Measurements from ENCODE around the gene CASP8AP2. TPM values are rescaled to one million over a fixed set of nuclear protein-coding genes. Genes with fewer than 3 reads are reported as not detected.

Gene CASP8AP2
- total RNA-seq, 4 donors from 2014 or later = 6.0 to 17.2 (median 11.3) TPM

- Histone ChIP-seq H3K27me3 (no peaks in the 10 kb centered on the region), H3K4me1 (no peaks in the 10 kb centered on the region), H3K4me3 (no peak overlapping the region), H3K27ac (no peak overlapping the region), H3K36me3 (peaks cover 0 to 94% (median 16%) of the 10 kb centered on the region in 3 donors), H3K9me3 (no peaks in the 10 kb centered on the region)
- no peak for TF ChIP-seq CTCF (IDR thresholded peaks at IDR 0.05)
- 96 to 100% methylated on average over 1 of the region's 1 CpG for WGBS, 2 donors
- DNase-seq = no peak
- intact Hi-C loops (cut with DNase I) = no loop called here
Observed at GRCh38 chr6:89853068-89853467, 23.4 kb downstream of the CASP8AP2 start.

- WGBS, 2 donors = 67 to 100% methylated on average over 1 of the region's 1 CpG
- DNase-seq = no peak
Observed at GRCh38 chr6:89858041-89858440, 28.4 kb downstream of the CASP8AP2 start.

GRCh38 chr6:89859744-89860143 lies 30.1 kb downstream of the CASP8AP2 start:
- intact Hi-C loops (cut with DNase I) = no loop called here
- Histone ChIP-seq H3K27me3 (no peaks in the 10 kb centered on the region), H3K9me3 (no peaks in the 10 kb centered on the region), H3K4me1 (no peaks in the 10 kb centered on the region), H3K36me3 (peaks cover 4 to 100% (median 21%) of the 10 kb centered on the region in 3 donors), H3K4me3 (no peak overlapping the region), H3K27ac (no peak overlapping the region)
- TF ChIP-seq POLR2A (IDR thresholded peaks at IDR 0.05) = no peak
- 86 to 92% methylated on average over 3 to 4 of the region's 4 CpGs for WGBS, 2 donors
- no peak for DNase-seq

More at GRCh38 chr6:89858041-89858440, 28.4 kb downstream of the CASP8AP2 start:
- Histone ChIP-seq H3K4me1 (no peaks in the 10 kb centered on the region), H3K36me3 (peaks cover 4 to 100% (median 27%) of the 10 kb centered on the region in 3 donors), H3K4me3 (no peak overlapping the region), H3K27ac (no peak overlapping the region), H3K27me3 (no peaks in the 10 kb centered on the region), H3K9me3 (no peaks in the 10 kb centered on the region)
- intact Hi-C loops (cut with DNase I) = no loop called here
- TF ChIP-seq POLR2A (IDR thresholded peaks at IDR 0.05) = no peak

DNA sequence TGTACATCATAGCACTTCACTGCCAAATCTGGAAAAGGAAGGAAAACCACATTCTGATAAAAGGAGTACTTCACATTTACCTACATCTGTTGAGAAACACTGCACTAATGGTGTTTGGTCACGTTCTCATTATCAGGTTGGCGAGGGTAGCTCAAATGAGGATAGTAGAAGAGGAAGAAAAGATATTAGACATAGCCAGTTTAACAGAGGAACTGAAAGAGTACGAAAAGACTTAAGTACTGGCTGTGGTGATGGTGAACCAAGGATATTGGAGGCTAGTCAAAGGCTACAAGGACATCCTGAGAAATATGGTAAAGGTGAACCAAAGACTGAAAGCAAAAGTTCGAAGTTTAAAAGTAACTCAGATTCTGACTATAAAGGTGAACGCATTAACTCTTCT lies 32.6 kb downstream of the CASP8AP2 start:
- 73 to 95% methylated on average over 5 of the region's 5 CpGs for WGBS, 2 donors
- TF ChIP-seq POLR2A (IDR thresholded peaks at IDR 0.05) = no peak
- no peak for TF ChIP-seq CTCF (IDR thresholded peaks at IDR 0.05)
- Histone ChIP-seq H3K4me3 (no peak overlapping the region), H3K36me3 (peaks cover 11 to 98% (median 24%) of the 10 kb centered on the region in 3 donors), H3K27ac (no peak overlapping the region), H3K4me1 (no peaks in the 10 kb centered on the region), H3K27me3 (no peaks in the 10 kb centered on the region), H3K9me3 (no peaks in the 10 kb centered on the region)
- intact Hi-C loops (cut with DNase I) = no loop called here
- no peak for DNase-seq

DNA sequence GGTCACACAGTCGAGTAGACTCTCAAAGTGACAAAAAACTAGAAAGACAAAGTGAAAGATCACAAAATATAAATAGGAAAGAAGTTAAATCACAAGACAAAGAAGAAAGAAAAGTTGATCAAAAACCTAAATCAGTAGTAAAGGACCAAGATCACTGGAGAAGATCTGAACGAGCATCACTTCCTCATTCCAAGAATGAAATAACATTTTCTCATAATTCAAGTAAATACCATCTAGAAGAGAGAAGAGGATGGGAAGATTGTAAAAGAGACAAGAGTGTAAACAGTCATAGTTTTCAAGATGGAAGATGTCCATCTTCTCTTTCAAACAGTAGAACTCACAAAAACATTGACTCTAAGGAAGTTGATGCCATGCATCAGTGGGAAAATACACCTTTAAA lies 33.0 kb downstream of the CASP8AP2 start:
- H3K9me3 ChIP-seq = no peaks in the 10 kb centered on the region
- H3K27ac ChIP-seq = no peak overlapping the region
- no peak for DNase-seq
- no peak for TF ChIP-seq CTCF (IDR thresholded peaks at IDR 0.05)
- no peak for TF ChIP-seq POLR2A (IDR thresholded peaks at IDR 0.05)
- peaks cover 11 to 98% (median 20%) of the 10 kb centered on the region in 3 donors for H3K36me3 ChIP-seq
- intact Hi-C loops (cut with DNase I) = no loop called here
- H3K4me1 ChIP-seq = no peaks in the 10 kb centered on the region
- WGBS, 2 donors = 81 to 91% methylated on average over 2 of the region's 2 CpGs
- H3K27me3 ChIP-seq = no peaks in the 10 kb centered on the region
- H3K4me3 ChIP-seq = no peak overlapping the region

DNA sequence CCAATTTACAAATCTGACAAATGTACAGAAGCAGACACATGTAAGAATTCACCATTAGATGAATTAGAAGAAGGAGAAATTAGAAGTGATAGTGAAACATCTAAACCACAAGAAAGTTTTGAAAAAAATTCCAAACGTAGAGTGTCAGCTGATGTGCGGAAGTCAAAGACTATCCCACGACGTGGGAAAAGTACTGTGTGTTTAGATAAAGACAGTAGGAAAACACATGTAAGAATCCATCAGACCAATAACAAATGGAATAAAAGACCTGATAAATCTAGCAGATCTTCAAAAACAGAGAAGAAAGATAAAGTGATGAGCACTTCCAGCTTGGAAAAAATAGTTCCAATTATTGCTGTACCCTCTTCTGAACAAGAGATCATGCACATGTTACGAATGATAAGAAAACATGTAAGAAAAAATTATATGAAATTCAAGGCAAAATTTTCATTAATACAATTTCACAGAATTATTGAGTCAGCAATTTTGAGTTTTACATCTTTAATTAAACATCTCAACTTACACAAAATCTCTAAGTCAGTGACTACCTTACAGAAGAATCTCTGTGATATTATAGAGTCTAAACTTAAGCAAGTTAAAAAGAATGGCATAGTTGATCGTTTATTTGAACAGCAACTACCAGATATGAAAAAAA lies 36.5 kb downstream of the CASP8AP2 start:
- Histone ChIP-seq H3K4me3 (no peak overlapping the region), H3K27ac (no peak overlapping the region), H3K27me3 (no peaks in the 10 kb centered on the region), H3K4me1 (no peaks in the 10 kb centered on the region), H3K9me3 (no peaks in the 10 kb centered on the region), H3K36me3 (peaks cover 11 to 89% (median 14%) of the 10 kb centered on the region in 3 donors)
- no peak for TF ChIP-seq CTCF (IDR thresholded peaks at IDR 0.05)
- TF ChIP-seq POLR2A (IDR thresholded peaks at IDR 0.05) = no peak
- no peak for DNase-seq
- 92 to 95% methylated on average over 6 of the region's 6 CpGs for WGBS, 2 donors
- intact Hi-C loops (cut with DNase I) = no loop called here

All from esophagus squamous epithelium (tissue), 5 donors.